Stimulated activated CD4-positive, alpha-beta T cell treated with anti-CD3 and anti-CD28 coated beads, Interleukin-15, amount 100 ng/mL, for 48 hours (primary cell): Measurements from ENCODE around the gene PPP3CA.
"Not testable (repeated sequence)": the region's sequence is repeated elsewhere in the genome, so short reads cannot be mapped to it uniquely, and the experiment has no call there.

Experiments
- DNase-seq, 2 donors: peaks; one replicate each; pipeline ENCODE4 v3.0.0-alpha.2; 2020; ENCODE audit warnings: low read depth in 2 of 2

The PPP3CA gene

GRCh38 chr4:101254776-101255175 is 92.5 kb downstream of the PPP3CA start:
- DNase-seq, result no peak

GRCh38 chr4:101253121-101253520 is 94.2 kb downstream of the PPP3CA start:
- DNase-seq, result no peak

DNA sequence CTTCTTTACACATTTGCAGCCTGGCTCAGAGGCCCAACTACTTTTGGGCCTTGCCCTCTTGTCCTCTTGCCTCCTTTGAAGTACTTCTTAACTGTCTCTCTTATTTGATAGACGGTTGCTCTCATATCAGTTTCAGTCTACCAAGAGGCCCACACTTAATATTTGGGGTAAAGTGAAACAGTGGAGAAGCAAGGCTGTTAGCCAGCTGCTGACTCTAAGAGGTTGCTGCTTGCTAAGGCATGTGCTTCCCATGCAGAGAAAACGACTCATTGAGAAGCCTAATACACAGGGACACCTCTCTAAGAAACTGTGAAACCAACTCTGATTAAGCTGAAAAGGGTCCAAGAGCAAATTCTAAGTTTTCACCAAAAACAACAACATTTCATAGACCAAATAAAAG is 94.6 kb downstream of the PPP3CA start:
- DNase-seq, result no peak

- no peak for DNase-seq
These were observed 96.1 kb downstream of the PPP3CA start for GRCh38 chr4:101251261-101251660.

- DNase-seq, result no peak
These were observed 103.0 kb downstream of the PPP3CA start for GRCh38 chr4:101244349-101244748.

- DNase-seq, result no peak
These were observed 104.9 kb downstream of the PPP3CA start for GRCh38 chr4:101242441-101242840.

- DNase-seq, result no peak
These were observed 107.2 kb downstream of the PPP3CA start for GRCh38 chr4:101240099-101240498.

DNA sequence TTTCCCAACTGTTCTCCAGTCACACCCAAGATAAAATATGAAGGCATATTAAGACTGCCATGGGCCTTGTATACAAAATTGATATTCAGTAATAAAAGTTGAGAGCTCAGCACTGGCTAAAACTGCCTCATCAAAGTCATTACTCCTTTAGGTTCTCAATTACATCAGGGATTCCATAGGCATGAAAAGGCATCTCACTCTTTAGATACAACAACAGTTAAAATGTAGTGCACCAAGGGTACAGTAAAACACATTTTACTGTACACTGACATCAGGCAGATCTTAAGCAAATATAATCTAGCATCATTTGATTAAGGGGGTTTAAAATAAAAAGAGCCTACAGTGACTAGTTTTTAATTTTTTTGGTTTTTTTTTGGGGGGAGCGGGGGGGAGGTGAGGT is 107.7 kb downstream of the PPP3CA start:
- no peak for DNase-seq

- no peak for DNase-seq
These were observed 108.6 kb downstream of the PPP3CA start for GRCh38 chr4:101238706-101239105.

GRCh38 chr4:101237773-101238172 is 109.6 kb downstream of the PPP3CA start:
- no peak for DNase-seq

DNA sequence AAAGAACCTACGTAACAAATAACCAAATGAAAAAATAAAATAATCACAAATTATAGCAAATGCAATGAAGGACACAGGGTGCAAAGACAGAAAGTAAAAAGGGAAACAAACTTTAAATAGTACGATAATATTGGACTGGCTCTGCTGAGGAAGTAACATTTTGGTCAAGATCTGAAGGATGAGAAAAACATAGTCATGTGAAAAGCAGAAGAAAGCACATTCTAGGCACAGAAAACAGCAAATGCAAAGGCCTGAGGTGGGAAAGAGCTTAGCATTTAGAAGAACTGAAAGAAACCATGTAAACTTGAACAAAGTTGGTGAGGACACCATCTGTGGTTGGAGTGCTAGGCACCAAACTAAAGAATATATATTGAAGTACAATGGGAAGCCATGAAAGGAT is 111.2 kb downstream of the PPP3CA start:
- DNase-seq, result no peak

DNA sequence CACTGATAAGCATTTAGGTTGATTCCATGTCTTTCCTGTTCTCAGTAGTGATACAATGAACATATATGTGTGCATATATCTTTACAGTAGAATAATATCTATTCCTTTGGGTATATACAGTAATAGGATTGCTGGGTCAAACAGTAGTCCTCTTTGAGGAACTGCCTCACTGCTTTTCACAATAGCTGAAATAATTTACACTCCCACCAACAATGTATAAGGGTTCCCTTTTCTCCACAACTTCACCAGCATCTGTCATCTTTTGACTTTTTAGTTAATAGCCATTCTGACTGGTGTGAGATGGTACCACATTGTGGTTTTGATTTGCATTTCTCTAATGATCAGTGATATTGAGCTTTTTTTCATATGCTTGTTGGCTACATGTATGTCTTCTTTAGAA is 113.2 kb downstream of the PPP3CA start:
- DNase-seq, result not testable (repeated sequence)

DNA sequence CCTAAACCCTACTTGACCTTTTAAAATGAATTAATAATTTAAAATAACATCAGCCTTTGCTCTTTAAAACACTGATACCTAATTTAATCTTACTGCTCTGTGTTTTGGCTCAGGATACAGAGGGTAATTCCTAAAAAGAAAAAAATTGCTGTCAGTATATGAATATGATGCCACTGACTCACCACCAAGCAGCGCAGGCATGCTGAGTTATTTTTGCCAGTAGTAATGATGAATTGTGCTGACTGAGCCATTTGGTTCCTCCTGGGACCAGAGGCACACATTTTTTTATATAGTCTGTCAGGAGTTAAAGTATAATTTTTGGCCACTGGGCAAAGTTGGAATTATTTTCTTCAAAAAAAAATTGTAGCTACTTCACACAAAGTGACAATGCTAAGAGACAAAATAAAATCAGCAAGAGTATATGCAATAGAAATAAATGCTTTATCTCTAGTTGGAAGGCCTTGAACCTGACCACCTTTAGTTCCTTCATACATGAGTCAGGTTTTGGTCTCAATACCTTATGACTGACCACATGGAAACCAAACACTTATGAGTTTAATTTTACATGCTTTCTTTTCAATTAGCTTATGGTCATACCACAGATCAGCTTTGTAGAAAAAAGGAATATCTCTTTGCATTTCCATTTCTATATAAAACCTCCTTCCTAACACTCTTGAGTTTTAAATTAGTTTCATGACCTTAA is 115.1 kb downstream of the PPP3CA start:
- DNase-seq, result peak in 1 of 2 donors; percentile 21

GRCh38 chr4:101230801-101231426 is 116.4 kb downstream of the PPP3CA start:
- DNase-seq, result no peak

DNA sequence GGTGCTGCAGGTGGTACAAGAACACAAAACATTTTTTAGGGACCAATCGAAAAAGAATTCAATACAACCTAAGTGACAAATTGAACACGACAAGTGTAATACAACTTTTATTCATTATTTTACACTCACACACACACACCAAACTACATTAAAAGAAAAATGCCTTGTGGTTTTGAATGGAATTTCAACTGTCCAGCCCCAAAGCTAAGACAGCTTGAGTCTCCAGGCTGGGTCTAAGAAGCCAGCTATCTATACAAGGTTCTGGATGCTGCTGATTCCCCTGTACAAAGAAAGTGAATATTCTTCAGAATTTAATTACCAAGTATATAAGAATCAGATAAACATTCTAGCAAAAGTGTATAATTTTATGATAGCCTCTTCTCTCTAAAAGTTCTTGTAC is 118.2 kb downstream of the PPP3CA start:
- no peak for DNase-seq

DNA sequence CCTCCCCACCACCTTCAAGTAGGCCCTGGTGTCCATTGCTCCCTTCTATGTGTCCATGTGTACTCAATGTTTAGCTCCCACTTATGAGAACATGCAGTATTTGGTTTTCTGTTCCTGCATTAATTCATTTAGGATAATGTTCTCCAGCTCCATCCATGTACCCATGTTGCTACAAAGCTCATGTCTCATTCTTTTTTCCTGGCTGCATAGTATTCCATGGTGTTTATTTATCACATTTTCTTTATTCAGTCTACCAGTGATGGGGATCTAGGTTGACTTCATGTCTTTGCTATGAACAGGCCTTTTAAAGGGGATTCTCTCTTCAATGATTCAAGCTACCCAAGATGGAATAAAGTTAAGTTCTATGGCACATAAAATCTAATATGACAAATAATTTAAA is 119.6 kb downstream of the PPP3CA start:
- DNase-seq, result no peak

- DNase-seq, result no peak
These were observed 122.7 kb downstream of the PPP3CA start for GRCh38 chr4:101224358-101225218.

DNA sequence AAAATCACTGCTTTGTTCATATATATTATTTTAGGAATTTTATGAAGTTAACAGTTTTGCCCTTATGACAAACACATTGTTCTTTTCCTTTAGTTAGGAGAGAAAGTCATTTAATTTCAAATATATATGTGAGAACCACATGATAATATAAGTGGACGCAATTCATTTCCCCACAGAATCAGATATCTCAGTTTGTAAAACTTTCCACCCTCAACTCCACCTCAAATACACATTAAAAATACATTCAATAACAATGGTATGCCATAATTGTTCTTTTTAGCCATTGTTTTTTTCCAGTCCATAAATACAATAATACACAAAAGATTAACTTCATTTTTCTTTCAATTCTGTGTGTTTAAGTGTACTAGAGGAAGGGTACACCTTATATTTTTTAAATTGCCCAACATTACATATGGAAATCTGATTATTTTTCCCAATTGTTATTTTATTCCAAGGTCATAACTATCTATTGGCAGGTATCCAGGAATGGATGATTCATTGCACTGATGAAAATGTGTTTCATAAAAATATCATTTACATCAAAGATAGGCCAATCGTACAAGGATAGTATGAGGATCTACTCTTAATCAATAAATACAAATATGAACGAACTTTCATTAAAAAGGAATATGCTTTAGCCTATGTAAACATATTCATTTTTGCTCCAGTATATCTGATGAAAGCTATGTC is 125.0 kb downstream of the PPP3CA start:
- no peak for DNase-seq

DNA sequence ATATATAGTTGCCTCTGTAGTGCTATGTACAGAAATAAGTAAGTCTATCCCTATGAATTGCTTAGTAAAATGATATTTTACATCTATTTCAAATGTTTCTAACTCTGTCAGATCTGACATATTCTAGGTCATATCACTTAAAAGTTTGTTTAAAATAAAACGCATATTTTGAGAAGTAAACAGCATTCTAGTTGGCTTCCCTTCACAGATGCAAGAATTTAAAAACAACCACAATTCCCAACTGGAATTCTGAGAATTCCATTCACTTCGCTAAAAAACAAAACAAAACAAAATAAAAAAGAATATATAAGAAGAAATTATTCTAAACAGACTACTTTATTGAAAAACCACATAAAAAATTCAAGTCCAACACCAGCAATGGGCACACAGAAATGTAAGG is 126.0 kb downstream of the PPP3CA start:
- DNase-seq, result no peak

- DNase-seq, result no peak
These were observed 128.4 kb downstream of the PPP3CA start for GRCh38 chr4:101218894-101219293.

GRCh38 chr4:101218346-101218745 is 129.0 kb downstream of the PPP3CA start:
- DNase-seq, result no peak

DNA sequence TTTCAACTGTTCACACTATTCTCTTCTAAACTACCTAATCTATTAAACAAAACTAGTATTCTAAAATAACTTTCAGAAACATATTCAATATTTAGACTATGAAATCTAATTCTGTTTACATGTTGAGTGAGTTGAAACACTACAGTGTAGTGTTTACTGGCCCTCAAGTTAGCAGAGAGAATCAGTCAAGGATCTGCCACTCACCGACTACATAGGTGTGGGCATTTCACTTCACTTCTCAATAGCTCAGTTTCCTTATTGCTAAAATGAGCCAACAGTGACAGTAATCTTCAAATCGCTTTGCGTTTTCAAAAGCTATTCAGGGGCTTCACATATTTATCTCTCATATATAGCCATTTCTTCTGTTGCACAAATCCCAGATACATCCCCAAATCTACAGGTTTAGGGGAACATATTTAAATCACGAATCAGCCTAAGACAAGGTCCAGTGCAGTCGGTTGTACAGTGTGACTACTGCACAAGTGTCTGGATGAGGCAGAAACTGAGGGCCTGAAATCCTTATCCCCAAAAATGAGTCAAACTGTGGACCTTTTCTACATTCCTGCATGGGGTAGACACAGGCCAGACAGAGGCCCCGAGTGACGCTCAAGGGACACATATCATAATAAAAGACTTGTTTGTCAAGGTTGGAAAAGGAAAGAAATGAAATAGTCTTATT is 129.8 kb downstream of the PPP3CA start:
- no peak for DNase-seq
